Gastrocnemius medialis (tissue), 4 donors: ENCODE results near the gene WDR7.

Experiments used
- POLR2A ChIP-seq, 2 donors: fragments of 450-650 bp; IDR thresholded peaks; one replicate each; pipeline ENCODE4 v1.6.1; 2017; ENCODE audit warnings: antibody characterized with exemption in 2 of 2, mild to moderate bottlenecking in 2 of 2, moderate library complexity in 2 of 2
- TF ChIP-seq, protein P1 (sequence below), 5 experiments: fragments of 450-650 bp in 3 of 5; fragments of 200-600 bp in 2 of 5; sonication (generic) in 2 of 5; IDR thresholded peaks in 4 of 5; conservative IDR thresholded peaks in 1 of 5; 1 replicate in 4 of 5; 2 replicates in 1 of 5; pipeline ENCODE4 v1.5.1; 2016 to 2019; ENCODE audit warnings: antibody characterized with exemption in 5 of 5, mild to moderate bottlenecking in 3 of 5, moderate library complexity in 3 of 5

DNA sequence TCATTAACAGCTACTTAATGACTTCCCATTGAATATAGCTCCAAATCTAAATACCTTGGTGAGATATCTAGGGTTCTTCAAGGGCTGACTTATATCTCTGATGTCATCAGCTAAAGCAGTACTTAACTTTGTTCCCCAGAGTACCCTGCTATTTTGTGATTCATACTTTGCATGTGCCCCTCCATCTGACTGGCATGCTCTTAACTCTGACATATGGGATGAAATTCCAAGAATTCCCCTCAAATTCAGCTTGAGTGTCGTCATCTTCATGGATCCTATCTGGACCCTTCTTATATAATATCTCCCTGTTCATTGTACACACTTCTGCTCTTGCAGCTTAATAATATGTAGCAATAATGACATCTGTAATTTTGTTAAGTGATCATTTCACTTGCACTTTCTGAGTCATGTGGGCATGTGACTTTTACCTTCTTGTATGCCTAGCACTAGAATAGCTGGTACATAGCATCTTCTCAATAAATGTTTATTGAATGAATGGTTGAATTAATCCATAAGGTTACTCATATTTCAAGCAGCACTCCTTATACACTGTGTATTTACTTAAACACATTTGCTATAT is 172.9 kb downstream of the WDR7 start:
- TF ChIP-seq, protein P1, sequence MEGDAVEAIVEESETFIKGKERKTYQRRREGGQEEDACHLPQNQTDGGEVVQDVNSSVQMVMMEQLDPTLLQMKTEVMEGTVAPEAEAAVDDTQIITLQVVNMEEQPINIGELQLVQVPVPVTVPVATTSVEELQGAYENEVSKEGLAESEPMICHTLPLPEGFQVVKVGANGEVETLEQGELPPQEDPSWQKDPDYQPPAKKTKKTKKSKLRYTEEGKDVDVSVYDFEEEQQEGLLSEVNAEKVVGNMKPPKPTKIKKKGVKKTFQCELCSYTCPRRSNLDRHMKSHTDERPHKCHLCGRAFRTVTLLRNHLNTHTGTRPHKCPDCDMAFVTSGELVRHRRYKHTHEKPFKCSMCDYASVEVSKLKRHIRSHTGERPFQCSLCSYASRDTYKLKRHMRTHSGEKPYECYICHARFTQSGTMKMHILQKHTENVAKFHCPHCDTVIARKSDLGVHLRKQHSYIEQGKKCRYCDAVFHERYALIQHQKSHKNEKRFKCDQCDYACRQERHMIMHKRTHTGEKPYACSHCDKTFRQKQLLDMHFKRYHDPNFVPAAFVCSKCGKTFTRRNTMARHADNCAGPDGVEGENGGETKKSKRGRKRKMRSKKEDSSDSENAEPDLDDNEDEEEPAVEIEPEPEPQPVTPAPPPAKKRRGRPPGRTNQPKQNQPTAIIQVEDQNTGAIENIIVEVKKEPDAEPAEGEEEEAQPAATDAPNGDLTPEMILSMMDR (IDR thresholded peaks at IDR 0.05 in 4 of 5, conservative IDR thresholded peaks at IDR 0.05 in 1 of 5): no peak
- no peak for TF ChIP-seq POLR2A (IDR thresholded peaks at IDR 0.05)
